ENCODE results near the gene ERVFRD-1. TPM values are rescaled to one million over a fixed set of nuclear protein-coding genes. Genes with fewer than 3 reads are reported as not detected.

Gene ERVFRD-1, protein sequence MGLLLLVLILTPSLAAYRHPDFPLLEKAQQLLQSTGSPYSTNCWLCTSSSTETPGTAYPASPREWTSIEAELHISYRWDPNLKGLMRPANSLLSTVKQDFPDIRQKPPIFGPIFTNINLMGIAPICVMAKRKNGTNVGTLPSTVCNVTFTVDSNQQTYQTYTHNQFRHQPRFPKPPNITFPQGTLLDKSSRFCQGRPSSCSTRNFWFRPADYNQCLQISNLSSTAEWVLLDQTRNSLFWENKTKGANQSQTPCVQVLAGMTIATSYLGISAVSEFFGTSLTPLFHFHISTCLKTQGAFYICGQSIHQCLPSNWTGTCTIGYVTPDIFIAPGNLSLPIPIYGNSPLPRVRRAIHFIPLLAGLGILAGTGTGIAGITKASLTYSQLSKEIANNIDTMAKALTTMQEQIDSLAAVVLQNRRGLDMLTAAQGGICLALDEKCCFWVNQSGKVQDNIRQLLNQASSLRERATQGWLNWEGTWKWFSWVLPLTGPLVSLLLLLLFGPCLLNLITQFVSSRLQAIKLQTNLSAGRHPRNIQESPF
- 0.04 TPM in 1 of 2 replicates, not detected in the other for total RNA-seq

DNA sequence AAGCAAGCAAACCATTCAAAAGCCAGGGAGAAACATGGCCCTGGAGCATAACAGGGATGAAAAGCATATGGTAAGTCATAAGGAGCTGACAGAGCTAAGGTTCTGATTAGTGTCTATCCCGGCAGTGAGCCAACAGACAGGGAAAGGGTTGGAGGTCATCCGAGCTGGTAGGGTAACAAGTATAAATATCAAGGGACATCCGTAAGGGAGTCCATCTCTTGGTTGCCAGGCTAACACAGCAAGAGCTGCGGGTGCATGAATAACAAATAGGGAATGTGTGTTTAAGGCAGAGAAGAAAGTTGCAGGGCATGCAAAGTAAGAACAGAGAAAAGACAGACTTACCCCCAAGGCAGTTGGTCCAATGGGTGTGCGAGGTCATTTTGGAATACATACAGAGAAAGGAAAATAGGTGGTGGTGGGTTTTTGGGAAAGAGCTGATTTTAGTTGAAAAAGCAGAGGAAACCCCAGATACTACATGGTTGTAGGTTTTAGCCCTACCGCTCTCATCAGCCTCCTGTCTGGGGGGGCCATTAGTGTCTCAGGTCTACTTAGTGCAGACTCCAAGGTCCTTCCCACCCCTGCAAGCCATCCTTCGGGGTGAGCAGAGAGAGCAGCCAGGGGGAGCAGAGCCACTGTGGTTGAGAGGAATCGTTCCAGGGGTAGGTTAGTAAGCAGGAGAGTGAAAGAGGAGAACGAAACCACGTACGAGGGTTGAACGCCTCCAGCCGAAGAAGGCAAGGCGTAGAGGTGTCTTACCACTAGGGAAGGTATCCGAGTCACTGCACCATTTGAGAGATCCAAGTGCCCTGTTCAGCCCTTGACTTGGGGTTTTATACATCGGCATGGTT lies at the start of gene ERVFRD-1:
Gene ERVFRD-1, minus strand, starts transcription at position 805 of the 848 bp plus-strand sequence. CDS start 6,415 bp downstream, outside the sequence.
- DNase-seq (ENCODE audit: low read depth, low spot score), result no peak

DNA sequence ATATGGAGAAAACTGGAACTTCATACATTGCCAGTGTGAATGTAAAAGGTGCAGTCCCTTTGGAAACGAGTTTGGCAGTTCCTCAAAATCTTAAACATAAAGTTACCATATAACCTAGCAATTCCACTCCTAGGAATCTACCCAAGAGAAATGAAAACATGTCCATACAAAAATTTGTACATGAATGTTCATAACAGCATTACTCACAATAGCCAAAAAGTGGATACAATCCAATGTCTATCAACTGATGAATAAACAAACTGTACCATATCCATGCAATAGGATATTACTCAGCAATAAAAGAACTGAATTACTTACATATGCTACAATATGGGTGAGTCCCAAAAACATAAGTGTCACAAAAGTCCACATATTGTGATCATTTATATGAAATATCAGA lies 48.7 kb upstream of the ERVFRD-1 start:
- DNase-seq (ENCODE audit: low read depth, low spot score), result no peak

DNA sequence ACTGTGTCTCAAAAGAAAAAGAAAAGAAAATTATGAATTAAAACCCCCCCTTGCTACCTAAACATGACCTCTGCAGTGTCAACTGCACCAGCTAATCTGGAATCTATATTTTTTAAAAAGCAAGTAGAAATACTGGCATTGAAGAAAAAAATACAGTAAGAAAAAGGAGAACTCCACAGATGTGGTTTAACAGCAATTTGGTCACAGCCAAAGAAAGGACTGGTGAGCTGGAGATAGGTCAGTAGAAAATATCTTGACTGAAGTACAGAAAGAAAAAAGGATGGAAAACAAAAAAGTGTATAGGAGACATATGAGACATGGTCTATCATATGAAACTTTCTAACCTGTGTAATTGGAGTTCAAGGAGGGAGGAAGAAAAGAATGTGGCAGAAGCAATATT lies 44.1 kb upstream of the ERVFRD-1 start:
- DNase-seq (ENCODE audit: low read depth, low spot score), result no peak

DNA sequence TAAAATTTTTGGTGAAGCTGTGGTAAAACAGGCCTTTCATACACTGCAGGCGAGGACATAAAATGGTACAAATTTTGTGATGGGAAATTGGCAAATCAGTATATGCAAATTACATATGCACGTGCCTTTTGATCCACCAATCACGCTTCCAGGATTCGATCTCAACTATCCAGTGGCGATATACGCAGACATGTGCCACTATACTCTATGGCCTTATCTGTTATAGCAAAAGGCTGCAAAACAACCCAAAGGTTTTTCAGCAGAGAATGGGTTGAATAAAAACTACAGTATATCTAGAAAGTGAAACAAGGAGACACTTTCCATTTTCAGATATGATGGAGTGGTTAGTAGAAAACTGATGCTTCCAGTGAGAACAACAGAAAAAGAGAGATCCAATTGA lies 41.9 kb upstream of the ERVFRD-1 start:
- no peak for DNase-seq (ENCODE audit: low read depth, low spot score)

DNA sequence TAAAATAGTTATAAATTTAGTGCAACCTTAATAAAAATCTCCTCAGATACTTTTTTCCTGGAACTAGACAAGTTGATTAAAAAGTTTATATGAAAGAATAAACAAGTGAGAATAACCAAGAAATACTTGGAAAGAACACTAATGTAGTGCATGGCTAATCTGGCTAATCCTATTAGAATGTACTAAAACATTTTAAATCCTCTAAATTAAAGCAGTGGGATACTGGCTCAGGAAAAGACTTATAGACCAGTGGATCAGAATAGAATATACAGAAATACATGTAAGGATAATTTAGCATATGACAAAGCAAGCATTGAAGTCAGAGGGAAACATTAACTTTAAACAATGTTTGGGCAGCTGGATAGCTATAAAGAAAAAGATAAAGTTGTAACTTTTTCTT lies 41.1 kb upstream of the ERVFRD-1 start:
- DNase-seq (ENCODE audit: low read depth, low spot score), result no peak

DNA sequence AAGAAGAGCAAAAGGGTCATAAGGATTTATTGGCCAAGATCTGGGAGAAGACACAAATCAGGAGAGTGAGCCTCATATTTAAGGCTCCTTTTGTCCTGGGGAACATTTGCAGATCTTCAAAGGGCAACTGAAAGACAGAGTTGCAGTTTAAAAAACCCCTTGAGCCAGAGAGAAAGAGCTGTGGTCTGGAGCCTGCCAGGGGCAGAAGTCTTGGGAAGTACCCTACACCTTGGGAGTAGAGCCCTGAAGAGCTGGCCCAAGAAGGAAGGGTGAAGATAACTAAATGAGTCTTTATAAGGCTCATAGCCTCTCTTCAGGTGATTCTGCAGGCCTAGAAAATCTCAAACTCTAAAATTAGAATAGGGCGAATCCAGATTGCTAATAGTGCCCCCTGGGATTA lies 40.0 kb upstream of the ERVFRD-1 start:
- no peak for DNase-seq (ENCODE audit: low read depth, low spot score)

DNA sequence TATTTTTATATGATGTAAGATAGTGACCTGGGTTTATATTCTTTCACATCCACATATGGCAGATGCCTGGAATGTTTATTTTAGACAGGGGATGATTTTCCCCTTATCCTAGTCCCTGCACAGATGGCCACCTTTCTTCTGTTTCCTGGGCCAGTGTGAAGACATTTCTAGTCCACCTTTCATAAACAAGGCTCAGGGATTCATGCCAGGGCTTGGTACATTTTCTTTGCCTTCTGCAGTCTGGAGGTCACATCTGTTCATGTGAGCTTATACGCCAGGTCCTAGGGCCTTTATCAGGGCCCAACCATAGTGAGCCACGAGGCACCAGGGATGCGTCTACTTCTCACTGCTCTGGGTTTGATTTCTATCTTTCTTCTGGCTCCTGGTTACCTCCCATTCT lies 38.0 kb upstream of the ERVFRD-1 start:
- DNase-seq (ENCODE audit: low read depth, low spot score), result no peak

DNA sequence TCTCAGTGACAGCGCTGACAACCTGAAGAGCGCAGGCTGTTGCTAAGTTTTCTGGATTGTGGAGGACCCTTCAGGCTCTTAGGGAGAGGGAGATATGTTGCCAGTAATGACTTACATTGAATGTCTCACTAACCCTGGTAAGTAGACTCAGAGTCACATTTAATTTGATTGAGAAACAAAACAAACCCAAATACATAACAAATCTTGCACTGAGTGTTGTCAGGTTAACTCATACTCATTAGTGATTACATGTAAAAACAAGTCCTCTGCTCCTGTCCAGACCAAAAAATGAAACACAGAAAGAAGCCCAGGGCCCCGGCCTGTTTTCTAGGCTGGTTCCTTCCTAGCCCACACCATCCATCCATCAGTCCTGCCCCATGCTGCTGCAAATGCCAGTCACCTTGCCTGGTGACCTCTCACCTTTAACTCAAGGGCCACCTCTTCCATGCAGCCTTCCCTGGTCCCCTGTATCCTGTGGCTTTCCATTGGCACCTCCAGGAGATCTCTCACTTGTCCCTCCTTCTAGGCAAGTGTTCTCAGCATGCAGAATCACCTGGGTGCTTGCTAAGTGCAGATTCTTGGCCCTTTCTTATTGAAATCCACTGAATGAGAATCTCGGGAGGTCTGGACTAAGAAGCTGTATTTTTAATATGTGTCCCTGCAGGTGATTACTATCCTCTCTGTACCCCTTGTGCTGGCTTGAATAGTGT lies 34.7 kb upstream of the ERVFRD-1 start:
- no peak for DNase-seq (ENCODE audit: low read depth, low spot score)

DNA sequence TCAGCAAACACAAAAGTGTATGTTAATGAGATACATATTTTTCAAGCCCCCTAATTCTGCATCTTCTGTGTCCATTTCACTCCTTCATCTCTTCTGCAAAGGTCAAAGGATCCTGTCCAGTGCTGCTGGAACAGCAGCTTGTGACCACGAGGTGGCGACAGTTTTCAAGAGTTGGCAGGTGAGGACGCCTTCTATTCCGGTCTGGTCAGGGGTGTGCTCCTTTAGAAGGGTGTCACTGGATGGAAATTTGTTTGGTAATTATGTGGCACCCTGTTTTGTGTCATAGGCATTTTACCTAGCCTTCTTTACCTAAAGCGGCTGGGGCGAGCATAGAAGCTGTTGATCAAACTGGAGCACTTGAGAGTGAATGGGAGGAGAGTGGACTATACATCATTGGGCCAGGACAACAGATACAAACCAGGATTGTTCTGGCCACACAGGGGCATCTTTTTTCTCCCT lies 32.9 kb upstream of the ERVFRD-1 start:
- DNase-seq (ENCODE audit: low read depth, low spot score), result peak; percentile 19

DNA sequence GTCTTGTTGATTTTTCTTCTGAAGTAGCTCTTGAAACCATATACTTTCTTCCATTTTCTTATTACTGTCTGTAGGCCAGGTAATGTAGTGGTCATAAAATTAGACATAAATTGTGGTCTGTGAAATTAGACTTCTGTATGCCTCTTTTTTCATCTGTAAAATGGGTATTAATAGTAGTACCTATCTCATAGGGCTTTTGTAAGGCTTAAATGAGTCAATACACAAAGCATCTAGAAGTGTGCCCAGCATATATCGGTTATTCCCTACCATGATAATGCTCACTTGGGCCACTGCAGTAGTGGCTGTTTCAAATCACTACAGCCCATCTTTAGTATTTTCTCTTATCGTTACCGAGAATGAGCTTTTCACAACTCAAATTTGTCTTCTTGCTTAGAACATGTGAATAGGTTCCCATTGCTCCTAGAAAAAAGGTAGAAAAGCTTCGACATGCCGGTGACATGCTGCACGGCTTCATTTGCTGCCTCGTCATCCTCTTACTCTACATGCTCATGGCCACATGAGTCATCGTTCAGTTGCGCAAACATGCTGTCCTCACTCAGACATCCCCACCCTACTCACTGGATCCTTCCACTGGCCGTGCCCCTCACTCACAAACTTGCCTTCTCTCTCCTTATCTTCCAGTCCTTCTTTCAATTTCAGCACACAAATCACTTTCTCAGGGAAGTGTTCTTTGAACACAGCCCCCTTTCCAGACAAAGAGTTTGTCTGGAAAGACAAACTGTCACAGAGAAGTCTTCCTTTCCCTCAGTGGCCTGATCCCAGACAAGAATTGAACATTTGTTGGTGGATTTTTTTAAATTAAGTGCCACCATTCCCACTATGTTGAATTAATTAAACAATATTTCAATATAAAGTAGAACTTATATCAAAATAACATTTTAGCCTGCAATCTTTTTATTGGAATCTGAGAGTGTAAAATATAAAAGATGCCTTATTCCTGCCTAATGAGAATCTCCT lies 32.2 kb upstream of the ERVFRD-1 start:
- no peak for DNase-seq (ENCODE audit: low read depth, low spot score)

DNA sequence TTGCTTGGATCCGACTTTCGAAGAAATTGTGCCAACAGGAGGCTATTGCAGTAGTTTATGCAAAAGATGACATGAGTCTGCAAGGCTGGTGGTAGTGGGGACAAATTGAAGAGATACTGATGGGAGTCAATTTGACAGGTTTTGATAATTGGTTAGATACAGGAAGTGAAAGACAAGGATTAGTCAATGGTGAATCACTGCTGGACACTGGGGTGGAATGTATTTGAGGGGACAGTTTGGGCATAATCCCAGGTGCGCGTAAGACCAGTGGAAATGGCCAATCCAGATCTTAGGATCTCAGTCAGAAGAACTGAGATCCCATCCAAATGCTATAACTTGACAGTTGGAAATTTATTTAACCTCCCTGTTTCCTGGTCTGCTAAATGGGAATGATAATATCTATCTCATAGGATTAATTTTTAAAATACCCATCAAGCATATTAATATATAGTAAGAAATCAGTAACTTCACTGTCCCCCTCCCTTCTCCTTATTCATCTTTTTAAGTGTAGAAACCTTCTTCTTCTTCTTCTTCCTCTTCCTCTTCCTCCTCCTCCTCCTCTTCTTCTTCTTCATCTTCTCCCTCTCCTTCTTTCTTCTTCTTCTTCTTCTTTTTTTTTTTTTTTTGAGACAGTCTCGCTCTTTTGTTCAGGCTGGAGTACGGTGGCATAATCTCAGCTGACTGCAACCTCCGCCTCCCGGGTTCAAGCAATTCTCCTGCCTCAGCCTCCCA lies 30.9 kb upstream of the ERVFRD-1 start:
- DNase-seq (ENCODE audit: low read depth, low spot score), result no peak

DNA sequence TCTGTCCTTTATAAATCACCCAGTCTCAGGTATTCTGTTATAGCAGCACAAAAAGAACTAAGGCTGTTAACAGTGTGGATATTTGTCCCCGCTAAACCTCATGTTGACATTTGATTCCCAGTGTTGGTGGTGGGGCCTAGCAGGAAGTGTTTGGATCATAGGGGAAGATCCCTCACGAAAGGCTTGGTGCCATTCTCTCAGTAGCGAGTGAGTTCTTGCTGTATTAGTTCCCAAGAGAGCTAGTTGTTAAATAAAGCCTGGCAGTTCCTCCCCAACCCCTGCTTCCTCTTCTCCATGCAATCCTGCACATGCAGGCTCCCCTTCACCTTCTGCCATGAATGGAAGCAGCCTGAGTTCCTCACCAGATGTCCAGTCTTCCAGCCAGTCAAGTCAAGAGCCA lies 29.8 kb upstream of the ERVFRD-1 start:
- DNase-seq (ENCODE audit: low read depth, low spot score), result no peak

DNA sequence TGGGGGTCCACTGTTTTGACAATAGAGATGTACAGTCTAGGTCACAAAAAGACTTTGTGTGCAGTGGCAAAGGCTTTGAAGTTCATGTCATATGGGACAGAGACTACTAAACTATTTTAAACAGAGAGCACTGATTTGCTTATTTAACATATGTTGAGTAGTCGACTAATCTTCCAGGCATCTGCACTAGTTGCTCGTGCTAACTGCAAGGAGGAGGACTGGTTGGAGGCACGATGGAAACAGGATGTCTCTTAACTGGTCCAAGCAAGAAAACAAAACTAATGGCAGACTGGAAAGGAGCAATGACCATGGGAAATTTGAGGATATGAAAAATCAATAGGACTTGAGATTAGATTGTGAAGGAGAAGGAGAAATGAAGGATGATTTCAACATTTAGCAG lies 28.5 kb upstream of the ERVFRD-1 start:
- DNase-seq (ENCODE audit: low read depth, low spot score), result no peak

DNA sequence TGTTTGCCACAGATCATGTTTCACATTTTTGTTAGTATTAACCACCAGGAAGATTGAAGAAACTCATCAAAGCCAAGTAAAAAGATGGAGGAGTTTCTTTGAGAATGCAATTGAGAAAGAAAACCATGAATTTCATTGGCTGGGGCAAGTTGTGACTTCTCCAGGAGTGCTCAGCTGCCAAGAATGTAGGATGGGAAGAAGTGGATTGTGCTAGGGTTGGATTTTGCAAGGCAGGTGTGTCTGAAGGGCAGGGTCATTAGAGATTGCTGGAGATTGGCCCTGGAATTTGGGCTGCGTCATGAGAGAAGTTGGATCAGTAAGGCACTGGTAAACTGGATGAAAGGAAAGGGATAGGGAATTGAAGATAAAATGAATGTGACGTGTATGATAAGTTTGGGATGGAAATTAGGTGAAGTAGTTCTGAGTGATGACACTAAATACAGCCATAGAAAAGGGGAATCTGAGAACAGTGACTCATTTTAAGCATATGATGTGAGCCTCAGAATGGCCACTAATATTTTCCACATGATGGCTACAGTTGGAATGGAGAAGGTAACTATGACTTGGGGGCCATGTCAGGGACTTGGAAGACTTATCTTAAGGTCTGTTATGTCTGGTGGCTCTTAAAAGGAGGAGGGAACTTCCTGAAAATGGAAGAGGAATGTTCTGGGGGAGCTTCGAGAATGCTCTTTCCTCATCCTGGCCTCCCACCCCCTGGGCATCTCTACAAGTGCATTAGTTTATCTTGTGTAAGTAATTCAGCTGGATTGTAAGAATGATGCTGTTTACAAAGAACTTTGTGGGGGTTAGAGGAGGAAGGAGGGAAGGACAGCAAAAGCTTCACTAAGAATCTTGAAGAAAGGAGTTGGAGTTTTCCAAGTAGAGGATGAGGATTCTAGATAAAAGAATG lies 27.8 kb upstream of the ERVFRD-1 start:
- DNase-seq (ENCODE audit: low read depth, low spot score), result no peak

DNA sequence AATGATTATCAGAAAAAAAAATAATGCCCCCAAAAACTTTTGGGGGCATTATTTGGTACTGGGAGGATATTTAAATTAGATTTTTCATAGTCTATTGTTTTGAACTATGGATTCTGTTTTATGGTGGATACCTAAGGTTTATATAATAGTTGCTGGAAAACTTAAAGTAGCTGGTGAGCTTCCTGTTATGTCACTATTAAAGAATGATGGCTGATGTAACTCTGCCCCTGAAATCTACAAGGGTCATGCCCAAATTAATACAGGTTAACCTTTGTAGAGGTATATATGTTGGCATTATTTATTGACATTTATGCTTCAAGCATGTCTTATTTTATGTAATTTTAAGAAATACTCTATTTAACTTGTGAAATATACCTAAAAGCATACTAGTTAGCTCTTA lies 25.3 kb upstream of the ERVFRD-1 start:
- DNase-seq (ENCODE audit: low read depth, low spot score), result no peak

DNA sequence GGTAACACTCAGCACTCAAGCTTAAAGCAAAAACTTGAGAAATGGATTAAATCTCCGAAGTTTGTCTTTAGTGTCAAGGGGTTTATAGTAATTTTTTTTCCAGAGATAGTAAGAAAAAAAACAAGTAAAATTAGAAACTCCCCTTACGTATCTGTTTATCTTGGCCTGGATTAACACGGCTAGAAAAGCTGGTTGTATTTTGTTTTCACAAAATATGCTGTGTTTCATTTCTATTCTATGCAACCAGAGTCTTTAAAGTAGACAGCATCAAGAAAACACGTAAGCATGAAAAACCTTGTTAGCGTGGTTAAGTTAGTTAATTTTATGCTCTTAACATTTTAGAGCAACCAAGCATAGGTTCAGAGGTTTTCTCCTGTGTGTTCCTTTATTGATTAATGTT lies 21.8 kb upstream of the ERVFRD-1 start:
- DNase-seq (ENCODE audit: low read depth, low spot score), result no peak

DNA sequence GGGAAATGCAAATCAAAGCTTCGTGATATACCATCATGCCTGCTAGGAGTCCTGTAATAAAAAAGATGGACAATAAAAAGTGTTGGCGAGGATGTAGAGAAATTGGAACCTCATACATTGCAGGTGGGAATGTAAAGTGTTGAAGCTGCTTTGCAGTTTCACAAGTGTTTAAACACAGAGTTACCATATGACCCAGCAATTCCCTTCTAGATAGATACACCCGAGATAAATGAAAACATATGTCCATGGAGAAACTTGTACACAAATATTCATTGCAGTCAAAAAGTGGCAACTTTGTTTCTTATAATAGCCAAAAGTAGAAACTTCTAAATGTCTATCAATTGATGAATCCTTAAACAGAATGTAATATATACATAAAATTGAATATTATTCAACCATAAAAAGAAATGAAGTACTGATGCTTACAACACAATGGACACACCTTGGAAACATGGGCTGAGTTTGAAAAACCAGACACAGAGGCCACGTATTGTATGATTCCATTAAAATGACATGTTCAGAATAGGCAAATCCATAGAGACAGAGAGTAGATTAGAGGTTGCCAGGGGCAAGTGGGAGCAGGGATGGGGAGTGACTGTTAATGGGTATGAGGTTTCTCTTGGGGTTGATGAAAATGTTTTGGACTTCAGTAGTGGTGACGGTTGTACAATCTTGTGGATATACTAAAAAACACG lies 20.8 kb upstream of the ERVFRD-1 start:
- no peak for DNase-seq (ENCODE audit: low read depth, low spot score)

DNA sequence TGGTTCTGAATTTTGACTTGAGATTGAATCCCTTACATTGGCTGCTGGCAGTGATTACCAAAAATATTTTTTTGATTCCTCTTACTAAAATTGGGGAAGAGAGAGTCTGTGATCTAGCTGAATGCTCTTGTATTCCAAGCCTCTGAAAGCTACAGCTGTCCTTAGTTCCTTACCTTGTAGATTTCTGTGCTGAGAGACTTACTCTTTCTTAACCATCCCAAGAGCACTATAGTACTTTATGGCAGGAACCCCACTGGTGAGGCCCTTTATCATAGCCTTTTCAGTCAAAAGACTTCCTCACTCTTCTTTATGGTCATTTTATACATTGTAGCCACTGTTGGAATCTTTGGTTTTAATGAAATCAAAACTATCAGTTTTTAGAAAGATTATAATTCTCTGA lies 19.1 kb upstream of the ERVFRD-1 start:
- no peak for DNase-seq (ENCODE audit: low read depth, low spot score)
